HepG2 (cell line): ENCODE measurements around the gene MT1M. TPM values are rescaled to one million over a fixed set of nuclear protein-coding genes. Genes with fewer than 3 reads are reported as not detected.

ENCODE experiments used
- ATAC-seq: fragments of 200-7000 bp; cut with Tn5 transposase; 3 replicates; pipeline ENCODE4 v1.9.1; 2020; ENCODE audit warnings: mild to moderate bottlenecking, moderate library complexity
- BruUV-seq: library from RNA; stranded (reverse); fragments of 400-500 nt; replicated peaks from 2 replicates; lab custom pipeline; 2021; lab: Mats Ljungman, UMichigan
- CTCF ChIA-PET: fragments of 300-600 bp; formaldehyde crosslinking; extraction: SDS; loops from one replicate; lab custom pipeline; 2021; ENCODE audit warnings: low total read pairs, inconsistent platforms, low intra/inter-chr PET ratio; lab: Yijun Ruan, JAX
- POLR2A ChIA-PET: fragments of 350-600 bp; sonication (Branson Sonifier 250); formaldehyde crosslinking; loops from one replicate; lab custom pipeline; 2020; ENCODE audit warnings: antibody characterized with exemption, inconsistent platforms; lab: Yijun Ruan, JAX
- DNase-seq: peaks from one replicate; pipeline ENCODE4 v3.0.0-alpha.2; 2015; ENCODE audit warnings: low spot score
- FAIRE-seq: peaks from 3 replicates; lab custom pipeline; 2011; peaks lifted over from hg19 to GRCh38; lab: Jason Lieb, UNC
- H2AFZ ChIP-seq: one replicate; pipeline ENCODE4 v1.6.1; 2011; ENCODE audit warnings: low read length, inconsistent platforms
- H3K27ac ChIP-seq: fragments of 300-600 bp; 3 replicates; pipeline ENCODE4 v1.8.0; 2011; ENCODE audit warnings: mixed run types, mild to moderate bottlenecking, mixed read lengths, low read length, inconsistent platforms; ENCODE audit not compliant: insufficient read depth; ENCODE audit errors: extremely low read length
- H3K27me3 ChIP-seq, 2 experiments: fragments of 200-600 bp in 1 of 2; 2 replicates in 1 of 2; 3 replicates in 1 of 2; pipeline versions ENCODE4 v1.6.0 to v1.8.0; 2011; ENCODE audit warnings: low read length in 2 of 2, mild to moderate bottlenecking in 2 of 2, moderate library complexity in 2 of 2, inconsistent platforms in 1 of 2; ENCODE audit not compliant: insufficient read depth in 2 of 2, control insufficient read depth in 1 of 2
- H3K36me3 ChIP-seq, 2 experiments: fragments of 200-600 bp in 1 of 2; replicated peaks in 1 of 2; 2 replicates in 1 of 2; 3 replicates in 1 of 2; pipeline versions ENCODE4 v1.5.1 to v1.8.0; 2011; ENCODE audit warnings: low read length in 2 of 2, inconsistent platforms in 1 of 2; ENCODE audit not compliant: insufficient read depth in 2 of 2, control insufficient read depth in 1 of 2
- H3K4me1 ChIP-seq: 2 replicates; pipeline ENCODE4 v1.5.1; 2012; ENCODE audit warnings: low read length, inconsistent platforms; ENCODE audit not compliant: insufficient read depth
- H3K4me2 ChIP-seq: 2 replicates; pipeline ENCODE4 v1.6.0; 2011; ENCODE audit warnings: low read depth, low read length, inconsistent platforms
- H3K4me3 ChIP-seq, 3 experiments: fragments of 200-600 bp in 1 of 3; sonication (generic), shearing (Covaris generic) in 1 of 3; replicated peaks in 1 of 3; 2 replicates each; pipeline ENCODE4 v1.5.1; 2011 to 2016; ENCODE audit warnings: low read length in 3 of 3, inconsistent platforms in 2 of 3, low read depth in 2 of 3, mild to moderate bottlenecking in 2 of 3, control low read depth in 1 of 3, mixed read lengths in 1 of 3; ENCODE audit not compliant: insufficient read depth in 1 of 3
- H3K79me2 ChIP-seq: one replicate; pipeline ENCODE4 v1.6.1; 2011; ENCODE audit warnings: low read length, inconsistent platforms; ENCODE audit not compliant: insufficient read depth
- H3K9ac ChIP-seq: 2 replicates; pipeline ENCODE4 v1.6.0; 2011; ENCODE audit warnings: mild to moderate bottlenecking, low read depth, low read length, inconsistent platforms; ENCODE audit not compliant: insufficient read depth
- H3K9me3 ChIP-seq: 2 replicates; pipeline ENCODE4 v1.5.1; 2012; ENCODE audit warnings: mild to moderate bottlenecking, low read length
- H4K20me1 ChIP-seq: 2 replicates; pipeline ENCODE4 v1.6.0; 2011; ENCODE audit warnings: inconsistent platforms, mild to moderate bottlenecking, low read length, moderate library complexity; ENCODE audit not compliant: insufficient read depth
- ATAD3A ChIP-seq: sonication (generic); formaldehyde crosslinking; IDR thresholded peaks from 2 replicates; pipeline ENCODE4 v1.4.0; 2020; ENCODE audit warnings: missing genetic modification reagents
- BATF2 ChIP-seq: sonication (generic); formaldehyde crosslinking; IDR thresholded peaks from 2 replicates; pipeline ENCODE4 v1.8.0; 2022; ENCODE audit warnings: mild to moderate bottlenecking, missing genetic modification reagents, moderate library complexity
- DR1 ChIP-seq: sonication (generic); formaldehyde crosslinking; IDR thresholded peaks from 2 replicates; pipeline ENCODE4 v1.8.0; 2021; ENCODE audit warnings: mild to moderate bottlenecking, missing genetic modification reagents, inconsistent platforms
- MIER3 ChIP-seq: IDR thresholded peaks from 2 replicates; pipeline ENCODE4 v1.6.1; 2016; ENCODE audit warnings: missing compliant biosample characterization, borderline replicate concordance
- MXD4 ChIP-seq: IDR thresholded peaks from 2 replicates; pipeline ENCODE4 v1.6.1; 2016; ENCODE audit warnings: mild to moderate bottlenecking, missing biosample characterization, missing genetic modification reagents
- PRDM15 ChIP-seq: sonication (generic); formaldehyde crosslinking; IDR thresholded peaks from 2 replicates; pipeline ENCODE4 v1.4.0; 2020; ENCODE audit warnings: missing genetic modification reagents
- SALL1 ChIP-seq: sonication (generic); formaldehyde crosslinking; IDR thresholded peaks from 2 replicates; pipeline ENCODE4 v1.8.0; 2022; ENCODE audit warnings: mild to moderate bottlenecking, missing genetic modification reagents
- XRCC5 ChIP-seq: fragments of 200-400 bp; formaldehyde crosslinking; optimal IDR thresholded peaks from 2 replicates; pipeline ENCODE3; 2017; ENCODE audit warnings: mild to moderate bottlenecking, low read length
- ZBTB1 ChIP-seq: sonication (generic); formaldehyde crosslinking; IDR thresholded peaks from 2 replicates; pipeline ENCODE4 v1.4.0; 2020; ENCODE audit warnings: missing genetic modification reagents, borderline replicate concordance
- ZBTB34 ChIP-seq: sonication (generic); formaldehyde crosslinking; IDR thresholded peaks from 2 replicates; pipeline ENCODE4 v1.8.0; 2022; ENCODE audit warnings: mild to moderate bottlenecking, missing genetic modification reagents
- ZNF256 ChIP-seq: sonication (generic); formaldehyde crosslinking; conservative IDR thresholded peaks from 2 replicates; pipeline ENCODE4 v1.4.0; 2020; ENCODE audit warnings: missing genetic modification reagents
- ZNF331 ChIP-seq: sonication (generic); formaldehyde crosslinking; IDR thresholded peaks from 2 replicates; pipeline ENCODE4 v1.4.0; 2020; ENCODE audit warnings: missing genetic modification reagents
- ZNF530 ChIP-seq: sonication (generic); formaldehyde crosslinking; IDR thresholded peaks from 2 replicates; pipeline ENCODE4 v1.5.0; 2020; ENCODE audit warnings: low read depth, mild to moderate bottlenecking, missing genetic modification reagents
- ZSCAN12 ChIP-seq: sonication (generic); formaldehyde crosslinking; IDR thresholded peaks from 2 replicates; pipeline ENCODE4 v1.9.0; 2021; ENCODE audit warnings: mild to moderate bottlenecking, missing genetic modification reagents
- WGBS: methylation state at CpG from one replicate; pipeline ENCODE4 v1.1.6; 2017; ENCODE audit warnings: low lambda C conversion rate; 5-methylcytosine and 5-hydroxymethylcytosine counted together
- in situ Hi-C: cut with HindIII; loops from 2 replicates; pipeline ENCODE4 v1.10.0; 2017; ENCODE audit warnings: low pct_unique_long_range_greater_than_20kb; ENCODE audit not compliant: extremely low pct_ligation_motif_present
- intact Hi-C: fragments of 100-400 bp; cut with micrococcal nuclease; formaldehyde crosslinking; loops from one replicate; pipeline ENCODE4 v1.10.0; 2022; ENCODE audit not compliant: unreplicated experiment
- polyA plus RNA-seq, 8 experiments: library from polyadenylated mRNA; depleted of rRNA in 3 of 8; stranded (reverse) in 7 of 8; unstranded in 1 of 8; fragments of >200 nt; fragmentation: Illumina TruSeq in 4 of 8; extraction: Trizol in 4 of 8; gene quantifications; 2 replicates each; pipeline versions ENCODE4 v1.2.1 to v1.2.3, GENCODE V29; 2011 to 2016; ENCODE audit warnings: low read depth in 4 of 8, missing spikeins in 1 of 8, mixed read lengths in 1 of 8; ENCODE audit not compliant: insufficient read depth in 1 of 8
- total RNA-seq, 5 experiments: library from RNA; depleted of rRNA; stranded (reverse); fragments of >200 nt; fragmentation: Illumina TruSeq; extraction: Trizol; gene quantifications; 2 replicates each; pipeline ENCODE4 v1.2.3, GENCODE V29; 2016; ENCODE audit warnings: low read depth in 1 of 5
- TF ChIP-seq, protein P1 (sequence below): sonication (generic); formaldehyde crosslinking; IDR thresholded peaks from 2 replicates; pipeline ENCODE4 v1.5.0; 2020; ENCODE audit warnings: missing genetic modification reagents, mild to moderate bottlenecking, borderline replicate concordance

The MT1M gene
- total and polyA plus RNA-seq, 2 of the 13 experiments (the other 11 are each of a cell fraction or from before 2014, with no cell fraction given) = 4.6 TPM; not detected in 1

DNA sequence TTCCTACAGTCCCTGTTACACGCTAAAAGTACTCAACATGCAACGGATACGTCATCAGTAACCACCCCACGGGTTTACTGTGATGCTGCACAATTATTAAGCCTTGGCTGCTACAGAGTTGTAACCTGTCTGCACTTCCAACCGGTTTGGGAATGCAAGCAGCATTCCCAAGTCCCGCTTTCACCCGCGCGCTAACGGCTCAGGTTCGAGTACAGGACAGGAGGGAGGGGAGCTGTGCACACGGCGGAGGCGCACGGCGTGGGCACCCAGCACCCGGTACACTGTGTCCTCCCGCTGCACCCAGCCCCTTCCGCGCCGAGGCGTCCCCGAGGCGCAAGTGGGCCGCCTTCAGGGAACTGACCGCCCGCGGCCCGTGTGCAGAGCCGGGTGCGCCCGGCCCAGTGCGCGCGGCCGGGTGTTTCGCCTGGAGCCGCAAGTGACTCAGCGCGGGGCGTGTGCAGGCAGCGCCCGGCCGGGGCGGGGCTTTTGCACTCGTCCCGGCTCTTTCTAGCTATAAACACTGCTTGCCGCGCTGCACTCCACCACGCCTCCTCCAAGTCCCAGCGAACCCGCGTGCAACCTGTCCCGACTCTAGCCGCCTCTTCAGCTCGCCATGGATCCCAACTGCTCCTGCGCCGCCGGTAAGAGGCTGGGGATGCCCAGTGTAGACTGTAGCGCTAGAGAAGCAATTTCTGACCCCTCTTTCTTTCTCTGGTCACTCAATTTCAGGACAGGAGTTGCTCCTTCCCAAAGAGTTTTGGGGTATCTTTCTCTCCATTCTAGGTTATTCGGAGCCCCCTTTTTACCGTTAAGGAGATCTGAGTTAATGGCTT, 24.2 kb upstream of the MT1M start, which contains the start of gene MT2A:
Gene MT2A (plus strand): TSS at position 542 of the 833 bp plus-strand sequence. CDS start 72 bp downstream, at position 614.
- FAIRE-seq (peak; percentile 26), DNase-seq (peak; percentile 94), ATAC-seq (peak; percentile 76)
- Histone ChIP-seq H3K9me3 (no peaks in the 10 kb centered on the region), H4K20me1 (no peaks in the 10 kb centered on the region), H3K4me3 (peak within 1 kb of the TSS; percentile 75 to 84 (median 78)), H3K4me1 (peaks cover 72% of the 10 kb centered on the region), H3K9ac (peak within 1 kb of the TSS; percentile 79), H3K79me2 (no peaks in the 10 kb centered on the region), H3K27ac (peak within 1 kb of the TSS; percentile 93), H3K36me3 (no peaks in the 10 kb centered on the region), H3K27me3 (no peaks in the 10 kb centered on the region; a peak in 1 of 5 replicates), H3K4me2 (peak within 1 kb of the TSS; percentile 91), H2AFZ (no peak within 1 kb of the TSS)
- in situ Hi-C loops (no loop called here), intact Hi-C loops (loop anchor here (2.0 to 10.0 kb wide), 3 partner anchors 19 to 257 kb away; partner anchors contain the start of genes MT1B, MT1F and SLC12A3)
- no TSS peak for BruUV-seq
- ChIA-PET POLR2A (interaction anchor here (0.7 to 5.3 kb wide), 16 partner anchors 14 to 396 kb away, joined by 3 to 83 read pairs (median 4); partner anchors contain the start of genes HERPUD1, MT1E, MT1F and MT1X), CTCF (no interaction called here)
- under 1% methylated on average over 34 of the region's 62 CpGs for WGBS
- peak; percentile 72 for TF ChIP-seq XRCC5
- peak; percentile 91; the same call in 1 of the 2 replicates for TF ChIP-seq ATAD3A (CRISPR knock-in tag)
- peak; percentile 83 for TF ChIP-seq SALL1
- peak; percentile 70; the same call in 1 of the 2 replicates for TF ChIP-seq PRDM15 (CRISPR knock-in tag)
- TF ChIP-seq BATF2 (CRISPR knock-in tag) = peak; percentile 83
- TF ChIP-seq ZBTB1 (CRISPR knock-in tag) = no peak
- TF ChIP-seq, protein P1, sequence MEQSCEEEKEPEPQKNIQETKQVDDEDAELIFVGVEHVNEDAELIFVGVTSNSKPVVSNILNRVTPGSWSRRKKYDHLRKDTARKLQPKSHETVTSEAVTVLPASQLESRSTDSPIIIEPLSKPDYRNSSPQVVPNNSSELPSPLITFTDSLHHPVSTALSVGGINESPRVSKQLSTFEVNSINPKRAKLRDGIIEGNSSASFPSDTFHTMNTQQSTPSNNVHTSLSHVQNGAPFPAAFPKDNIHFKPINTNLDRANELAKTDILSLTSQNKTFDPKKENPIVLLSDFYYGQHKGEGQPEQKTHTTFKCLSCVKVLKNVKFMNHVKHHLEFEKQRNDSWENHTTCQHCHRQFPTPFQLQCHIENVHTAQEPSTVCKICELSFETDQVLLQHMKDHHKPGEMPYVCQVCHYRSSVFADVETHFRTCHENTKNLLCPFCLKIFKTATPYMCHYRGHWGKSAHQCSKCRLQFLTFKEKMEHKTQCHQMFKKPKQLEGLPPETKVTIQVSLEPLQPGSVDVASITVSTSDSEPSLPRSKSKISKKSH = peak; percentile 86
- TF ChIP-seq ZNF530 (CRISPR knock-in tag) = 0 out of 2 replicates have a peak, but pooled peaks have one; percentile 19
- TF ChIP-seq ZNF256 = 0 out of 2 replicates have a peak, but pooled peaks have one; percentile 0
- TF ChIP-seq DR1 = peak; percentile 80; the same call in 1 of the 2 replicates
- TF ChIP-seq MXD4 (CRISPR knock-in tag) = peak; percentile 88
- peak; percentile 51; the same call in 1 of the 2 replicates for TF ChIP-seq ZNF331 (CRISPR knock-in tag)
- TF ChIP-seq ZBTB34 (CRISPR knock-in tag) = no peak
- TF ChIP-seq ZSCAN12 (CRISPR knock-in tag) = peak; percentile 93; the same call in 1 of the 2 replicates
- peak; percentile 17; the same call in 1 of the 2 replicates for TF ChIP-seq MIER3 (CRISPR knock-in tag)
